Endothelial cell of umbilical vein (primary cell): ENCODE data around the gene CACHD1. TPM values are rescaled to one million over a fixed set of nuclear protein-coding genes. Genes with fewer than 3 reads are reported as not detected.

ENCODE experiments used
- BruUV-seq: library from RNA; stranded (reverse); fragments of 400-500 nt; replicated peaks from 2 replicates; lab custom pipeline; 2021; lab: Mats Ljungman, UMichigan
- CTCF ChIA-PET: fragments of 300-600, 350-600 bp; sonication (Branson Sonifier 250); formaldehyde crosslinking; loops from one replicate; lab custom pipeline; 2021; ENCODE audit warnings: antibody characterized with exemption, inconsistent platforms; lab: Charles Lee
- POLR2A ChIA-PET: fragments of 300-600, 350-600 bp; sonication (Branson Sonifier 250); formaldehyde crosslinking; loops from one replicate; lab custom pipeline; 2021; ENCODE audit warnings: antibody characterized with exemption, inconsistent platforms; lab: Charles Lee
- DNase-seq: peaks from one replicate; pipeline ENCODE4 v3.0.0-alpha.2; 2011; ENCODE audit warnings: low read depth, low spot score
- FAIRE-seq: peaks from 2 replicates; lab custom pipeline; 2011; peaks lifted over from hg19 to GRCh38; lab: Jason Lieb, UNC
- H2AFZ ChIP-seq: 2 replicates; pipeline ENCODE4 v1.6.0; 2012; ENCODE audit warnings: low read depth, low read length, control low read depth, inconsistent platforms
- H3K27ac ChIP-seq: 2 replicates; pipeline ENCODE4 v1.5.1; 2011; ENCODE audit warnings: low read depth, mild to moderate bottlenecking, control low read depth, low read length, moderate library complexity; ENCODE audit not compliant: insufficient read depth
- H3K27me3 ChIP-seq, 2 experiments: 2 replicates each; pipeline versions ENCODE4 v1.6.0 to v1.6.1; 2011; ENCODE audit warnings: low read length in 2 of 2, mixed read lengths in 1 of 2; ENCODE audit not compliant: control insufficient read depth in 2 of 2, insufficient read depth in 2 of 2
- H3K36me3 ChIP-seq, 2 experiments: 2 replicates in 1 of 2; 3 replicates in 1 of 2; pipeline ENCODE4 v1.5.1; 2011; ENCODE audit warnings: low read length in 2 of 2, mild to moderate bottlenecking in 1 of 2, moderate library complexity in 1 of 2; ENCODE audit not compliant: control insufficient read depth in 2 of 2, insufficient read depth in 2 of 2; ENCODE audit errors: extremely low read depth in 1 of 2
- H3K4me1 ChIP-seq: 3 replicates; pipeline ENCODE4 v1.5.1; 2011; ENCODE audit warnings: mild to moderate bottlenecking, low read length; ENCODE audit not compliant: control insufficient read depth, insufficient read depth; ENCODE audit errors: extremely low read depth
- H3K4me2 ChIP-seq: 2 replicates; pipeline ENCODE4 v1.6.1; 2011; ENCODE audit warnings: low read length, control low read depth, mixed read lengths; ENCODE audit not compliant: insufficient read depth
- H3K4me3 ChIP-seq, 3 experiments: fragments of 200-600 bp in 1 of 3; sonication (generic), shearing (Covaris generic) in 1 of 3; replicated peaks in 1 of 3; 2 replicates each; pipeline ENCODE4 v1.5.1; 2011 to 2016; ENCODE audit warnings: control low read depth in 3 of 3, low read length in 3 of 3, mild to moderate bottlenecking in 2 of 3, inconsistent platforms in 1 of 3, low read depth in 1 of 3, moderate library complexity in 1 of 3; ENCODE audit not compliant: insufficient read depth in 1 of 3
- H3K79me2 ChIP-seq: 2 replicates; pipeline ENCODE4 v1.6.0; 2012; ENCODE audit warnings: low read length, inconsistent platforms; ENCODE audit not compliant: control insufficient read depth, insufficient read depth
- H3K9ac ChIP-seq: replicated peaks from 2 replicates; pipeline ENCODE3; 2011; ENCODE audit warnings: low read length, control low read depth; ENCODE audit not compliant: insufficient read depth; ENCODE audit errors: extremely low read depth
- H3K9me1 ChIP-seq: replicated peaks from 3 replicates; pipeline ENCODE4 v1.6.0; 2011; ENCODE audit warnings: mild to moderate bottlenecking, low read length; ENCODE audit not compliant: control insufficient read depth, insufficient read depth; ENCODE audit errors: extremely low read depth
- H3K9me3 ChIP-seq: replicated peaks from 2 replicates; pipeline ENCODE4 v1.5.1; 2012; ENCODE audit warnings: low read length, inconsistent platforms; ENCODE audit not compliant: control insufficient read depth, insufficient read depth
- H4K20me1 ChIP-seq: replicated peaks from 2 replicates; pipeline ENCODE3; 2011; ENCODE audit warnings: mild to moderate bottlenecking, low read length; ENCODE audit not compliant: control insufficient read depth, insufficient read depth; ENCODE audit errors: extremely low read depth
- CTCF ChIP-seq, 2 donors: IDR thresholded peaks; 1 replicate in 1 of 2; 2 replicates in 1 of 2; pipeline ENCODE4 v1.5.1; 2011; ENCODE audit warnings: low read length in 2 of 2, mild to moderate bottlenecking in 2 of 2, moderate library complexity in 2 of 2, control low read depth in 1 of 2, inconsistent platforms in 1 of 2, low read depth in 1 of 2; ENCODE audit not compliant: insufficient read depth in 1 of 2; ENCODE audit errors: extremely low read depth in 1 of 2
- EZH2 ChIP-seq: IDR thresholded peaks from 2 replicates; pipeline ENCODE4 v1.6.1; 2012; ENCODE audit warnings: borderline replicate concordance, low read depth, mild to moderate bottlenecking, moderate library complexity, low read length, inconsistent platforms; ENCODE audit not compliant: severe bottlenecking
- FOS ChIP-seq: IDR thresholded peaks from 2 replicates; pipeline ENCODE4 v1.6.1; 2011; ENCODE audit warnings: mild to moderate bottlenecking, low read length, moderate library complexity, borderline replicate concordance; ENCODE audit not compliant: insufficient read depth
- GATA2 ChIP-seq: IDR thresholded peaks from 2 replicates; pipeline ENCODE4 v1.7.0; 2011; ENCODE audit warnings: low read depth, mild to moderate bottlenecking, moderate library complexity, mixed read lengths, low read length; ENCODE audit not compliant: insufficient read length, insufficient read depth
- JUN ChIP-seq: IDR thresholded peaks from 2 replicates; pipeline ENCODE4 v1.6.1; 2011; ENCODE audit warnings: borderline replicate concordance, low read depth; ENCODE audit not compliant: insufficient read length, insufficient read depth
- MAX ChIP-seq: IDR thresholded peaks from 2 replicates; pipeline ENCODE4 v1.6.1; 2011; ENCODE audit not compliant: insufficient read depth, insufficient read length
- MYC ChIP-seq: IDR thresholded peaks from one replicate; pipeline ENCODE4 v1.6.1; 2011; ENCODE audit warnings: mild to moderate bottlenecking, low read depth, low read length
- POLR2A ChIP-seq: IDR thresholded peaks from 2 replicates; pipeline ENCODE4 v1.6.1; 2012; ENCODE audit warnings: low read depth, mild to moderate bottlenecking, control low read depth, low read length
- POLR2AphosphoS5 ChIP-seq: IDR thresholded peaks from 2 replicates; pipeline ENCODE4 v1.6.1; 2012; ENCODE audit warnings: low read depth, mild to moderate bottlenecking, control low read depth, low read length, moderate library complexity; ENCODE audit not compliant: insufficient read depth
- dilution Hi-C: fragments of 300-500 bp; cut with MboI; formaldehyde crosslinking; loops from one replicate; pipeline ENCODE4 v1.15.0; 2019; ENCODE audit warnings: low sequenced_read_pairs; ENCODE audit not compliant: extremely low pct_ligation_motif_present
- intact Hi-C: fragments of 100-400 bp; cut with micrococcal nuclease; formaldehyde crosslinking; loops from one replicate; pipeline ENCODE4 v1.10.0; 2022
- polyA plus RNA-seq, 4 experiments: library from polyadenylated mRNA; depleted of rRNA in 3 of 4; stranded (reverse) in 3 of 4; unstranded in 1 of 4; fragments of >200 nt; gene quantifications; 2 replicates each; pipeline versions ENCODE4 v1.2.1 to v1.2.3, GENCODE V29; 2011 to 2012; ENCODE audit warnings: missing spikeins in 1 of 4
- total RNA-seq: library from RNA; stranded (reverse); gene quantifications from 2 replicates; pipeline ENCODE4 v1.2.3, GENCODE V29; 2021

The CACHD1 gene
- total and polyA plus RNA-seq, 2 donors (not counting 3 experiments of a cell fraction or from before 2014, with no cell fraction given): 3.6 to 9.3 TPM

GRCh38 chr1:64703600-64703999, 233.7 kb downstream of the CACHD1 start:
- no peaks in the 10 kb centered on the region for H4K20me1 ChIP-seq
- H3K36me3 ChIP-seq: no peaks in the 10 kb centered on the region
- no peaks in the 10 kb centered on the region for H3K9me1 ChIP-seq
- H2AFZ ChIP-seq: no peak overlapping the region
- POLR2A ChIA-PET: no interaction called here
- H3K4me2 ChIP-seq: no peak overlapping the region
- H3K4me3 ChIP-seq: no peak overlapping the region
- intact Hi-C loops (no loop called here), dilution Hi-C loops (no loop called here)
- H3K27me3 ChIP-seq: no peaks in the 10 kb centered on the region
- CTCF ChIA-PET: no interaction called here
- TF ChIP-seq MYC (no peak), POLR2AphosphoS5 (no peak), POLR2A (no peak), GATA2 (no peak), FOS (no peak), JUN (no peak), MAX (no peak), EZH2 (no peak), CTCF (IDR thresholded peaks at IDR 0.05; ENCODE audit: extremely low read depth in 1 of 2, insufficient read depth in 1 of 2, low read depth in 1 of 2, low read length in 2 of 2) (no peak)
- H3K9ac ChIP-seq: no peak overlapping the region
- H3K4me1 ChIP-seq: no peaks in the 10 kb centered on the region
- no peak for FAIRE-seq
- no peaks in the 10 kb centered on the region for H3K9me3 ChIP-seq
- BruUV-seq: no TSS peak
- no peak overlapping the region for H3K27ac ChIP-seq
- H3K79me2 ChIP-seq: no peaks in the 10 kb centered on the region
- DNase-seq: no peak
